ENCODE results near the gene VOPP1. TPM values are rescaled to one million over a fixed set of nuclear protein-coding genes. Genes with fewer than 3 reads are reported as not detected.

The VOPP1 gene
- polyA plus RNA-seq, 1 experiment, result 88.4 TPM

DNA sequence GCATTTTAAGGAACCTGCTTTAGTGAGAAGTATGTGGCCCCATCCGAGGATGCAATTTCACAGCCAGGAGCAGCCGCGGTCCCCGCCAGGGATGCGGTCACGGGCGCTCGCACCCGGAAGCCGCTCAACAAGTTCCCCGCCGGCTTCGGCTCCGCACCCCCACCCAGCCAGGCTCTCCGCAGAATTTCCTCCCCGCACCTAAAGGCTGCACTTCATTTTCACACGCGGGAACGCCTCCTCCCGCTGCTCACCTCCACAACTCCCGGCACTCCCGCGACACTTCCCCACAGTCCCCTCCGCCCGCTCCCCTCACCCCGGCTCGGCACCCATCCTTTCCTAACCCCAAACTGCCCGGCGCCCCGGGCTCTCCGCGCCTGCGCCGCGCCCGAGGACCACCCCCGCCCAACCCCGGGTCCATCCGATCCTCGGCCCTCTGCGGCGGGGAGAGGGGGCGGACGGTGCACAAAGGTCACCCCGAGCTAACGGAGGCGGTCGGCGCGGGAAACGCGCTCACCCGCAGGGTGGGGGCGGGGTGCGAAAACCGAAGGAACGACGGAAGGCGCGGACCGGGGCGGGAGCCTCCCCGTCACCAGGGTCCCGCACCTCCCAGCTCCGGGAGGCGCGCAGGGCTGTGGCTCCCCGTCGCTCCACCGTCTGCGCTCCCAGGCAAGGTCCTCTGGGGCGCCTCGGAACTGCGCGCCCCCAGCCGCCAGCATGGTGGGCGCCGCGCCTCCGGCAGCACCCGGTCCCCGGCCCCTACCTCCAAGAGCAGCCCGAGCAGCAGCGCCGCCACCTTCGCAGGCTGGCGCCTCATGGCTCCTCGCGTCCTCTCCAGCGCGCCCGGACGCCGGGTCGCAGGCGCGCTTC is 558 bp downstream of the VOPP1 start:
- peak overlapping the region; percentile 82 for H3K4me3 ChIP-seq (ENCODE audit: low read depth, low read length)
- no peak for DNase-seq (ENCODE audit: low read depth, low spot score)
- POLR2A ChIA-PET, result interaction anchor here (2.3 to 3.4 kb wide), 2 partner anchors 33 to 38 kb away, joined by 10 to 17 read pairs; no protein-coding TSS in a partner anchor
- TF ChIP-seq, protein P1, sequence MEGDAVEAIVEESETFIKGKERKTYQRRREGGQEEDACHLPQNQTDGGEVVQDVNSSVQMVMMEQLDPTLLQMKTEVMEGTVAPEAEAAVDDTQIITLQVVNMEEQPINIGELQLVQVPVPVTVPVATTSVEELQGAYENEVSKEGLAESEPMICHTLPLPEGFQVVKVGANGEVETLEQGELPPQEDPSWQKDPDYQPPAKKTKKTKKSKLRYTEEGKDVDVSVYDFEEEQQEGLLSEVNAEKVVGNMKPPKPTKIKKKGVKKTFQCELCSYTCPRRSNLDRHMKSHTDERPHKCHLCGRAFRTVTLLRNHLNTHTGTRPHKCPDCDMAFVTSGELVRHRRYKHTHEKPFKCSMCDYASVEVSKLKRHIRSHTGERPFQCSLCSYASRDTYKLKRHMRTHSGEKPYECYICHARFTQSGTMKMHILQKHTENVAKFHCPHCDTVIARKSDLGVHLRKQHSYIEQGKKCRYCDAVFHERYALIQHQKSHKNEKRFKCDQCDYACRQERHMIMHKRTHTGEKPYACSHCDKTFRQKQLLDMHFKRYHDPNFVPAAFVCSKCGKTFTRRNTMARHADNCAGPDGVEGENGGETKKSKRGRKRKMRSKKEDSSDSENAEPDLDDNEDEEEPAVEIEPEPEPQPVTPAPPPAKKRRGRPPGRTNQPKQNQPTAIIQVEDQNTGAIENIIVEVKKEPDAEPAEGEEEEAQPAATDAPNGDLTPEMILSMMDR (IDR thresholded peaks at IDR 0.05; ENCODE audit: low read depth, low read length), result no peak
- H3K27me3 ChIP-seq (ENCODE audit: control insufficient read depth, insufficient read depth, low read length), result no peaks in the 10 kb centered on the region
- H3K9me3 ChIP-seq (ENCODE audit: control insufficient read depth, insufficient read depth, low read length), result peaks cover 4% of the 10 kb centered on the region; the same call in 1 of the 2 replicates
- H3K27ac ChIP-seq (ENCODE audit: low read depth, low read length), result peak overlapping the region; percentile 90
- CTCF ChIA-PET, result no interaction called here

DNA sequence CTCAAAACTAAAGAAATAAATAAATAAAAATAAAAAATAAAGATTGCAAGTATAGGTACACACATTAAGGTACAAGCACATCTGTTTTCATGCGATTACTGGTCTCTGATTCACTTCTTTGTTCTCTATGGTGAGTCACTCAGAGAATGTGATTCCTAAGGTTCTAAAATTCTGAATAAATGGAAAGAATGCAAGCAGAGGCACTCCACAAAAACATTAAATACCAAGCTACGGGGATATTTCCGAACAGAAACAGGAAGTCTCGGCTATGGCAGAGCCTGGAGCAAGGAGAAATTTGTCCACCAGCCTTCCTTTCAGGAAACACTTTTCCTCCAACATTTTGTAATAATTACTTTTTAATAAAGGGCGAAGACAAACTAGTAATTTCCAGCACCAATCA is 1.4 kb downstream of the VOPP1 start:
- ChIA-PET POLR2A (interaction anchor here (2.3 to 3.4 kb wide), 2 partner anchors 33 to 37 kb away, joined by 10 to 17 read pairs; no protein-coding TSS in a partner anchor), CTCF (no interaction called here)
- Histone ChIP-seq H3K27me3 (ENCODE audit: control insufficient read depth, insufficient read depth, low read length) (no peaks in the 10 kb centered on the region), H3K27ac (ENCODE audit: low read depth, low read length) (peak overlapping the region; percentile 90), H3K4me3 (ENCODE audit: low read depth, low read length) (peak overlapping the region; percentile 82), H3K9me3 (ENCODE audit: control insufficient read depth, insufficient read depth, low read length) (peaks cover 4% of the 10 kb centered on the region; the same call in 1 of the 2 replicates)
- peak; percentile 51 for DNase-seq (ENCODE audit: low read depth, low spot score)
- TF ChIP-seq, protein P1 (IDR thresholded peaks at IDR 0.05; ENCODE audit: low read depth, low read length), result no peak

DNA sequence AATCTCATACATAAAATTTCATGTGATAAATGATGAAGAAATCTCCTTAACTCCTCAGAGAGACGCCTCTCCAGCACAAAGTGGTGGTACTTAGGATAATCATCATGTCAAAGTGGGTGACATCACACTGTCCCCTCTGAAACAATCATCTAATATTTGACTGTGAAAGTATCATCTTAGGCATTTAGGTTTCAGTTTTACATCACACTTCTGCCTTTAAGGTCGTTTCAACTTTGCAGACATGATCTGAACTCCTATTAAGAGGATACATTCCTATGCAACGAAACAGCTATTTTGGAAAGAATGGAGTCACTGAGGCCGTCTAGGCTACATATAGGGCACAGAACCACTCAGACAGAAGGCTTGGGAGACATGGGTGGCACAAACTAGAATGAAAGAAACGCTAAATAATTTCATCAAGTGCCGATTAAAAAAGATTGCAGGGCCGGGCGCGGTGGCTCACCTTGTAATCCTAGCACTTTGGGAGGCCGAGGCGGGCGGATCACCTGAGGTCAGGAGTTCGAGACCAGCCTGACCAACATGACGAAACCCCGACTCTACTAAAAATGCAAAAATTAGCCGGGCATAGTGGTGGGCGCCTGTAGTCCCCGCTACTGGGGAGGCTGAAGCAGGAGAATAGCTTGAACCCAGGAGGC is 2.0 kb downstream of the VOPP1 start:
- no peaks in the 10 kb centered on the region for H3K27me3 ChIP-seq (ENCODE audit: control insufficient read depth, insufficient read depth, low read length)
- peaks cover 4% of the 10 kb centered on the region; the same call in 1 of the 2 replicates for H3K9me3 ChIP-seq (ENCODE audit: control insufficient read depth, insufficient read depth, low read length)
- ChIA-PET POLR2A (interaction anchor here (2.3 kb wide), 1 partner anchor 32 kb away, joined by 10 read pairs; no protein-coding TSS in a partner anchor), CTCF (no interaction called here)
- H3K27ac ChIP-seq (ENCODE audit: low read depth, low read length), result peak overlapping the region; percentile 77
- TF ChIP-seq, protein P1 (IDR thresholded peaks at IDR 0.05; ENCODE audit: low read depth, low read length), result no peak
- H3K4me3 ChIP-seq (ENCODE audit: low read depth, low read length), result peak overlapping the region; percentile 82
- no peak for DNase-seq (ENCODE audit: low read depth, low spot score)

DNA sequence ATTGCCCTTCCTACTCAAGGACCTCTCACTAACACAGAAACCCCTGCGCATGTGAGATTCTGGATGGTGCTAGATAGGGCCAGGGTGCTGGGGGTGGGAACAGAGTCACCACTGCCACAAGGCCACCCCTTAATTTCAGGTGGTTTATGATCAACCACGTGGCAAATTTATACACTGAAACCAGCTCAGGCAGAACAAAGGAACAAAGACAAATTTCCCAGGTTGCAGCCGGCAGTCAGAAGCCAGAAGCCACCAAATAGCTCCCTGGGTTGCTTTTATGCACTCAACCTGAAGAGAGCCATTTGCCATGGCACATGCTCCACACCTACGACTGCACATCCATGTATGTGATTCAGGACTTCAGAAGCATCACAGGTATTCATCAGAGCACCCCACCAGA is 2.5 kb downstream of the VOPP1 start:
- Histone ChIP-seq H3K9me3 (ENCODE audit: control insufficient read depth, insufficient read depth, low read length) (peaks cover 4% of the 10 kb centered on the region; the same call in 1 of the 2 replicates), H3K27ac (ENCODE audit: low read depth, low read length) (no peak overlapping the region), H3K4me3 (ENCODE audit: low read depth, low read length) (no peak overlapping the region), H3K27me3 (ENCODE audit: control insufficient read depth, insufficient read depth, low read length) (no peaks in the 10 kb centered on the region)
- DNase-seq (ENCODE audit: low read depth, low spot score), result no peak
- ChIA-PET POLR2A (interaction anchor here (2.3 kb wide), 1 partner anchor 31 kb away, joined by 10 read pairs; no protein-coding TSS in a partner anchor), CTCF (no interaction called here)
- TF ChIP-seq, protein P1 (IDR thresholded peaks at IDR 0.05; ENCODE audit: low read depth, low read length), result no peak
